ENCODE results near the gene TRAP1.

DNA sequence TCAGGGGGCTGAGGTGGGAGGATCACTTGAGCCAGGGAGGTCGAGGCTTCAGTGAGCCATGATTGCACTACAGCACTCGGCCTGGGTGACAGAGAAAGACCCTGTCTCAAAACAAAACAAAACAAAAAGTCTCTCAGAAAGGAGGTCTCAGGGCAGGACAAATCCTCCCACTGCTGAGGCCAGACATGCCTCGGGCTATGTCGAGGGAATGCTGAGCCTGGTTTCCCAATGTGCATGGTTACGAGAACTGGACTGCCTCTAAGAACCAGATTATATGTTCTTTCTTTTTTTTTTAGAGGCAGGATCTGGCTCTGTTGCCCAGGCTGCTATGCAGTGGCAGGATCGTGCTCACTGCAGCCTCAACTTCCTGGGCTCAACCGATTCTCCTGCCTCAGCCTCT is 27.6 kb downstream of the TRAP1 start:
- TF ChIP-seq, protein P1, sequence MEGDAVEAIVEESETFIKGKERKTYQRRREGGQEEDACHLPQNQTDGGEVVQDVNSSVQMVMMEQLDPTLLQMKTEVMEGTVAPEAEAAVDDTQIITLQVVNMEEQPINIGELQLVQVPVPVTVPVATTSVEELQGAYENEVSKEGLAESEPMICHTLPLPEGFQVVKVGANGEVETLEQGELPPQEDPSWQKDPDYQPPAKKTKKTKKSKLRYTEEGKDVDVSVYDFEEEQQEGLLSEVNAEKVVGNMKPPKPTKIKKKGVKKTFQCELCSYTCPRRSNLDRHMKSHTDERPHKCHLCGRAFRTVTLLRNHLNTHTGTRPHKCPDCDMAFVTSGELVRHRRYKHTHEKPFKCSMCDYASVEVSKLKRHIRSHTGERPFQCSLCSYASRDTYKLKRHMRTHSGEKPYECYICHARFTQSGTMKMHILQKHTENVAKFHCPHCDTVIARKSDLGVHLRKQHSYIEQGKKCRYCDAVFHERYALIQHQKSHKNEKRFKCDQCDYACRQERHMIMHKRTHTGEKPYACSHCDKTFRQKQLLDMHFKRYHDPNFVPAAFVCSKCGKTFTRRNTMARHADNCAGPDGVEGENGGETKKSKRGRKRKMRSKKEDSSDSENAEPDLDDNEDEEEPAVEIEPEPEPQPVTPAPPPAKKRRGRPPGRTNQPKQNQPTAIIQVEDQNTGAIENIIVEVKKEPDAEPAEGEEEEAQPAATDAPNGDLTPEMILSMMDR (IDR thresholded peaks at IDR 0.05 in 2 of 3, conservative IDR thresholded peaks at IDR 0.05 in 1 of 3; ENCODE audit: borderline replicate concordance in 1 of 3, insufficient read depth in 1 of 3, low read depth in 2 of 3, low read length in 2 of 3), result no peak
- TF ChIP-seq EZH2 (IDR thresholded peaks at IDR 0.05), result no peak
- TF ChIP-seq ELF1 (IDR thresholded peaks at IDR 0.05; ENCODE audit: borderline replicate concordance, low read depth), result no peak
- no peak for TF ChIP-seq ZNF274 (IDR thresholded peaks at IDR 0.05; ENCODE audit: low read depth, low read length)
- TF ChIP-seq, protein P2, sequence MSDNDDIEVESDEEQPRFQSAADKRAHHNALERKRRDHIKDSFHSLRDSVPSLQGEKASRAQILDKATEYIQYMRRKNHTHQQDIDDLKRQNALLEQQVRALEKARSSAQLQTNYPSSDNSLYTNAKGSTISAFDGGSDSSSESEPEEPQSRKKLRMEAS (IDR thresholded peaks at IDR 0.05), result no peak
- no peak for TF ChIP-seq POLR2A (IDR thresholded peaks at IDR 0.05; ENCODE audit: borderline replicate concordance, extremely low read depth, insufficient read depth, insufficient read length)
- TF ChIP-seq, protein P3, sequence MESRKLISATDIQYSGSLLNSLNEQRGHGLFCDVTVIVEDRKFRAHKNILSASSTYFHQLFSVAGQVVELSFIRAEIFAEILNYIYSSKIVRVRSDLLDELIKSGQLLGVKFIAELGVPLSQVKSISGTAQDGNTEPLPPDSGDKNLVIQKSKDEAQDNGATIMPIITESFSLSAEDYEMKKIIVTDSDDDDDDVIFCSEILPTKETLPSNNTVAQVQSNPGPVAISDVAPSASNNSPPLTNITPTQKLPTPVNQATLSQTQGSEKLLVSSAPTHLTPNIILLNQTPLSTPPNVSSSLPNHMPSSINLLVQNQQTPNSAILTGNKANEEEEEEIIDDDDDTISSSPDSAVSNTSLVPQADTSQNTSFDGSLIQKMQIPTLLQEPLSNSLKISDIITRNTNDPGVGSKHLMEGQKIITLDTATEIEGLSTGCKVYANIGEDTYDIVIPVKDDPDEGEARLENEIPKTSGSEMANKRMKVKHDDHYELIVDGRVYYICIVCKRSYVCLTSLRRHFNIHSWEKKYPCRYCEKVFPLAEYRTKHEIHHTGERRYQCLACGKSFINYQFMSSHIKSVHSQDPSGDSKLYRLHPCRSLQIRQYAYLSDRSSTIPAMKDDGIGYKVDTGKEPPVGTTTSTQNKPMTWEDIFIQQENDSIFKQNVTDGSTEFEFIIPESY (IDR thresholded peaks at IDR 0.05; ENCODE audit: extremely low read depth, insufficient replicate concordance, low read length), result no peak
- TF ChIP-seq POLR2AphosphoS5 (IDR thresholded peaks at IDR 0.05; ENCODE audit: low read depth, low read length), result no peak
- TF ChIP-seq CBX3 (IDR thresholded peaks at IDR 0.05; ENCODE audit: low read depth), result no peak
- no peak for TF ChIP-seq TCF7L2 (IDR thresholded peaks at IDR 0.05; ENCODE audit: borderline replicate concordance, extremely low read depth, insufficient read depth, insufficient read length)
- no peak for TF ChIP-seq FOSL1 (IDR thresholded peaks at IDR 0.05; ENCODE audit: low read depth)
- TF ChIP-seq RAD21 (IDR thresholded peaks at IDR 0.05; ENCODE audit: low read depth), result no peak
- TF ChIP-seq CEBPB (IDR thresholded peaks at IDR 0.05; ENCODE audit: low read depth), result no peak
- TF ChIP-seq, protein P4, sequence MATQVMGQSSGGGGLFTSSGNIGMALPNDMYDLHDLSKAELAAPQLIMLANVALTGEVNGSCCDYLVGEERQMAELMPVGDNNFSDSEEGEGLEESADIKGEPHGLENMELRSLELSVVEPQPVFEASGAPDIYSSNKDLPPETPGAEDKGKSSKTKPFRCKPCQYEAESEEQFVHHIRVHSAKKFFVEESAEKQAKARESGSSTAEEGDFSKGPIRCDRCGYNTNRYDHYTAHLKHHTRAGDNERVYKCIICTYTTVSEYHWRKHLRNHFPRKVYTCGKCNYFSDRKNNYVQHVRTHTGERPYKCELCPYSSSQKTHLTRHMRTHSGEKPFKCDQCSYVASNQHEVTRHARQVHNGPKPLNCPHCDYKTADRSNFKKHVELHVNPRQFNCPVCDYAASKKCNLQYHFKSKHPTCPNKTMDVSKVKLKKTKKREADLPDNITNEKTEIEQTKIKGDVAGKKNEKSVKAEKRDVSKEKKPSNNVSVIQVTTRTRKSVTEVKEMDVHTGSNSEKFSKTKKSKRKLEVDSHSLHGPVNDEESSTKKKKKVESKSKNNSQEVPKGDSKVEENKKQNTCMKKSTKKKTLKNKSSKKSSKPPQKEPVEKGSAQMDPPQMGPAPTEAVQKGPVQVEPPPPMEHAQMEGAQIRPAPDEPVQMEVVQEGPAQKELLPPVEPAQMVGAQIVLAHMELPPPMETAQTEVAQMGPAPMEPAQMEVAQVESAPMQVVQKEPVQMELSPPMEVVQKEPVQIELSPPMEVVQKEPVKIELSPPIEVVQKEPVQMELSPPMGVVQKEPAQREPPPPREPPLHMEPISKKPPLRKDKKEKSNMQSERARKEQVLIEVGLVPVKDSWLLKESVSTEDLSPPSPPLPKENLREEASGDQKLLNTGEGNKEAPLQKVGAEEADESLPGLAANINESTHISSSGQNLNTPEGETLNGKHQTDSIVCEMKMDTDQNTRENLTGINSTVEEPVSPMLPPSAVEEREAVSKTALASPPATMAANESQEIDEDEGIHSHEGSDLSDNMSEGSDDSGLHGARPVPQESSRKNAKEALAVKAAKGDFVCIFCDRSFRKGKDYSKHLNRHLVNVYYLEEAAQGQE (IDR thresholded peaks at IDR 0.05; ENCODE audit: low read depth), result no peak
